GM19395 (cell line): ENCODE results near the gene MKI67.

ENCODE experiments used
- ATAC-seq: cut with Tn5 transposase; IDR thresholded peaks from one replicate; pipeline ENCODE4 v1.9.1; 2021; ENCODE audit warnings: mild to moderate bottlenecking, moderate library complexity; ENCODE audit not compliant: unreplicated experiment

MKI67 gene

GRCh38 chr10:128084991-128085390 lies 41.2 kb downstream of the MKI67 start:
- no peak for ATAC-seq

- ATAC-seq, result no peak
Measured at GRCh38 chr10:128084364-128084763, 41.9 kb downstream of the MKI67 start.

- no peak for ATAC-seq
Measured at GRCh38 chr10:128083191-128083895, 42.9 kb downstream of the MKI67 start.

- ATAC-seq, result no peak
Measured at GRCh38 chr10:128081720-128082119, 44.5 kb downstream of the MKI67 start.

- no peak for ATAC-seq
Measured at GRCh38 chr10:128081222-128081621, 45.0 kb downstream of the MKI67 start.

GRCh38 chr10:128080641-128081040 lies 45.6 kb downstream of the MKI67 start:
- no peak for ATAC-seq

GRCh38 chr10:128080231-128080630 lies 46.0 kb downstream of the MKI67 start:
- no peak for ATAC-seq

- ATAC-seq, result peak; percentile 67
Measured at GRCh38 chr10:128078136-128078969, 47.9 kb downstream of the MKI67 start.

GRCh38 chr10:128077155-128077875 lies 48.9 kb downstream of the MKI67 start:
- ATAC-seq, result no peak

GRCh38 chr10:128074589-128074988 lies 51.6 kb downstream of the MKI67 start:
- ATAC-seq, result no peak

GRCh38 chr10:128073890-128074289 lies 52.3 kb downstream of the MKI67 start:
- no peak for ATAC-seq

GRCh38 chr10:128072941-128073645 lies 53.1 kb downstream of the MKI67 start:
- no peak for ATAC-seq

GRCh38 chr10:128072046-128072445 lies 54.2 kb downstream of the MKI67 start:
- ATAC-seq, result no peak

GRCh38 chr10:128071417-128071782 lies 54.8 kb downstream of the MKI67 start:
- ATAC-seq, result no peak

GRCh38 chr10:128070721-128071416 lies 55.4 kb downstream of the MKI67 start:
- ATAC-seq, result no peak

- ATAC-seq, result no peak
Measured at GRCh38 chr10:128070161-128070560, 56.1 kb downstream of the MKI67 start.

GRCh38 chr10:128069351-128070051 lies 56.7 kb downstream of the MKI67 start:
- peak; percentile 59 for ATAC-seq

GRCh38 chr10:128068398-128069285 lies 57.6 kb downstream of the MKI67 start:
- ATAC-seq, result peak; percentile 2
